IMR-90 (cell line): ENCODE data around the gene MAPRE3.

Experiments used
- BHLHE40 ChIP-seq: fragments of 150-350 bp; IDR thresholded peaks from 2 replicates; pipeline ENCODE4 v1.6.1; 2016; ENCODE audit warnings: mild to moderate bottlenecking, low read depth, low read length
- CEBPB ChIP-seq: IDR thresholded peaks from 2 replicates; pipeline ENCODE4 v1.6.1; 2012; ENCODE audit warnings: low read depth, low read length, improper control_type of control experiment
- MAFK ChIP-seq: IDR thresholded peaks from 2 replicates; pipeline ENCODE4 v1.6.1; 2012; ENCODE audit warnings: low read depth, low read length, improper control_type of control experiment
- MXI1 ChIP-seq: IDR thresholded peaks from 2 replicates; pipeline ENCODE4 v1.6.1; 2012; ENCODE audit warnings: low read depth, mild to moderate bottlenecking, low read length, moderate library complexity, borderline replicate concordance
- POLR2A ChIP-seq: IDR thresholded peaks from 2 replicates; pipeline ENCODE4 v1.6.1; 2012; ENCODE audit warnings: mild to moderate bottlenecking, low read depth, low read length
- RAD21 ChIP-seq: IDR thresholded peaks from 2 replicates; pipeline ENCODE4 v1.6.1; 2012; ENCODE audit warnings: low read length, improper control_type of control experiment
- SMC3 ChIP-seq: fragments of 150-350 bp; IDR thresholded peaks from 2 replicates; pipeline ENCODE4 v1.6.1; 2016; ENCODE audit warnings: low read depth, mild to moderate bottlenecking, antibody characterized with exemption, low read length, moderate library complexity
- TF ChIP-seq, protein P1 (sequence below): conservative IDR thresholded peaks from 2 replicates; pipeline ENCODE4 v1.5.1; 2012; ENCODE audit warnings: mild to moderate bottlenecking, low read depth, low read length, improper control_type of control experiment
- TF ChIP-seq, protein P2 (sequence below): fragments of 150-350 bp; IDR thresholded peaks from 2 replicates; pipeline ENCODE4 v1.6.1; 2017; ENCODE audit warnings: mild to moderate bottlenecking, antibody characterized with exemption, low read length, low read depth

DNA sequence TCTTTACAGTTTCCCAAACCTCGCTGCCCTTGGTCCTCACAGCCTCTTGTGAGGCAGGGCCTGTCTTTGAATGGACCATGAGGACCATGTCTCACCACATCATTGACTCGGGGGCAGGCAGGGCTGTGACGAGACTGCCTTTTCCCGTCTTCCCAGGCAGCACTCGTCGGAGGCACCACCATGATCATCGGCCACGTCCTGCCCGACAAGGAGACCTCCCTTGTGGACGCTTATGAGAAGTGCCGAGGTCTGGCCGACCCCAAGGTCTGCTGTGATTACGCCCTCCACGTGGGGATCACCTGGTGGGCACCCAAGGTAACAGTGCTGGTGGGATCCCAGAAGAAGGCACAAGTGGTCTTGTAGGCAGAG, 45.7 kb upstream of the MAPRE3 start:
- TF ChIP-seq, protein P1, sequence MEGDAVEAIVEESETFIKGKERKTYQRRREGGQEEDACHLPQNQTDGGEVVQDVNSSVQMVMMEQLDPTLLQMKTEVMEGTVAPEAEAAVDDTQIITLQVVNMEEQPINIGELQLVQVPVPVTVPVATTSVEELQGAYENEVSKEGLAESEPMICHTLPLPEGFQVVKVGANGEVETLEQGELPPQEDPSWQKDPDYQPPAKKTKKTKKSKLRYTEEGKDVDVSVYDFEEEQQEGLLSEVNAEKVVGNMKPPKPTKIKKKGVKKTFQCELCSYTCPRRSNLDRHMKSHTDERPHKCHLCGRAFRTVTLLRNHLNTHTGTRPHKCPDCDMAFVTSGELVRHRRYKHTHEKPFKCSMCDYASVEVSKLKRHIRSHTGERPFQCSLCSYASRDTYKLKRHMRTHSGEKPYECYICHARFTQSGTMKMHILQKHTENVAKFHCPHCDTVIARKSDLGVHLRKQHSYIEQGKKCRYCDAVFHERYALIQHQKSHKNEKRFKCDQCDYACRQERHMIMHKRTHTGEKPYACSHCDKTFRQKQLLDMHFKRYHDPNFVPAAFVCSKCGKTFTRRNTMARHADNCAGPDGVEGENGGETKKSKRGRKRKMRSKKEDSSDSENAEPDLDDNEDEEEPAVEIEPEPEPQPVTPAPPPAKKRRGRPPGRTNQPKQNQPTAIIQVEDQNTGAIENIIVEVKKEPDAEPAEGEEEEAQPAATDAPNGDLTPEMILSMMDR = no peak
- TF ChIP-seq POLR2A (no peak), SMC3 (no peak), RAD21 (no peak), CEBPB (no peak), MXI1 (no peak), BHLHE40 (no peak), MAFK (no peak)
- TF ChIP-seq, protein P2, sequence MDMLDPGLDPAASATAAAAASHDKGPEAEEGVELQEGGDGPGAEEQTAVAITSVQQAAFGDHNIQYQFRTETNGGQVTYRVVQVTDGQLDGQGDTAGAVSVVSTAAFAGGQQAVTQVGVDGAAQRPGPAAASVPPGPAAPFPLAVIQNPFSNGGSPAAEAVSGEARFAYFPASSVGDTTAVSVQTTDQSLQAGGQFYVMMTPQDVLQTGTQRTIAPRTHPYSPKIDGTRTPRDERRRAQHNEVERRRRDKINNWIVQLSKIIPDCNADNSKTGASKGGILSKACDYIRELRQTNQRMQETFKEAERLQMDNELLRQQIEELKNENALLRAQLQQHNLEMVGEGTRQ = no peak
